ENCODE results near the gene GAS7.

DNA sequence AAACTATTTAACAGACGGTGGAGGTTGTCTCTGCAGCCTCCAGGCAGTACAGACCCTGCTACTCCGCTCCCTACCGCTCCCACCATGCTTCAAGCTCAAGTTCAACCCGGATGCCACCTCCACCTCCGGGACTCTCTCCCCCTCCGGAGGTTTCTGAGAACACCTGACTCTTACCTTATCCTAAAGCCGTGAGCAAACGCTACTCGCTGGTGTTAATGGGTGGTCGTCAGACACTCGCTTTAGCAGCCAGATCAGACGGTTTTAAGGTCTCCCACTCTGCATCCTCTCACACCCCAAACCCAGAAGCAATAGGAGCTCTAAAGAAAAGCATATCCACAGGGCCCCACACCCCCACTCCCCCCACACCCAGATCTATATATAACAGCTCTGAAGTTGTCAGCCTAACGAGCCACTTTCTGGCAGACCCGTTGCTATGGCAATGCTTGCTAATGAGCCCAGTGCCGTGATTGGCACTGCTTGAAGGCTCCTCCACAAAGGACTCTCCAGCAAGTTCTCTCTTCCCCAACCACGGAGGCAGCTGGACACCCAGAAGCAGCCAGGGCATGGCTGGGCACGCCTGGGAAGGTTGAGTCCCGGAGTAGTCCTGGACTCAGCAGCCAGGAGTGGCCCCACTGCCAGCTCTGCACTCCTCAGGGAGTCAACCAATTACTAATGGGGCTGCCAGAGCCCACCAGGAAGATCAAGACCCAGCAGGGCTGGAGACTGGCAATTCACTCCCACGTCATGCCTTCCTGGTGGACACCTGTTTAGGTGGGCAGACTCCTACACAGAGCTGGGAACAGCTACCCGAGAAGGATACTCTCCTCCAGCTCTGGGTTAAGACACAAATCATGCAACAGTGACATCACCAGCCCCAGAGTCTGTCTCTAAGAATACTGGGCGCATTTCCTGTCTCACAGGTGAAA, 172.2 kb downstream of the GAS7 start:
- no peak for TF ChIP-seq EZH2 (IDR thresholded peaks at IDR 0.05)
- TF ChIP-seq POLR2AphosphoS5 (IDR thresholded peaks at IDR 0.05; ENCODE audit: borderline replicate concordance, low read depth, low read length) = no peak
- no peak for TF ChIP-seq FOXP2 (optimal IDR thresholded peaks at IDR 0.05; ENCODE audit: control extremely low read depth, extremely low read length, insufficient read depth)
